ENCODE results near the gene DCST1.

DNA sequence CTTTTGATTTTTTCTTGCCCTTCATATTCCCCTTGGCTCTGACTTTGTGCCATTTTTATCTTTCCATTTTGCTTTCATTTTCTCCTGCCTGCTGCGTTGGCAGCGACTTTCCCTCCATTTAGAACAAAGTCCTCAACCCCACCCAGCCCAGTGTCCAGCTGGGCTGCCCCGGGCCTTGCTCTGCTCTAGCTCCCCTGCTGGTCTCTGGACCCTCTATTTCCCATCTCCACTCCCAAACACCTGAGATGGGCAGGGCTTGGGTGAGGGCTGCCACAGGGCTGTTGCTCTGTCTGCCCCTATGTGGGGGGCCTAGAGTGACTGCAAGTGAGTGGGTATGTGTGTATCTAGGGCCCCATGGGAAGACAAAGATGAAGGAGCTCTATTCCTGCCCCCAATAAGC lies 10.2 kb downstream of the DCST1 start:
- TF ChIP-seq, protein P1, sequence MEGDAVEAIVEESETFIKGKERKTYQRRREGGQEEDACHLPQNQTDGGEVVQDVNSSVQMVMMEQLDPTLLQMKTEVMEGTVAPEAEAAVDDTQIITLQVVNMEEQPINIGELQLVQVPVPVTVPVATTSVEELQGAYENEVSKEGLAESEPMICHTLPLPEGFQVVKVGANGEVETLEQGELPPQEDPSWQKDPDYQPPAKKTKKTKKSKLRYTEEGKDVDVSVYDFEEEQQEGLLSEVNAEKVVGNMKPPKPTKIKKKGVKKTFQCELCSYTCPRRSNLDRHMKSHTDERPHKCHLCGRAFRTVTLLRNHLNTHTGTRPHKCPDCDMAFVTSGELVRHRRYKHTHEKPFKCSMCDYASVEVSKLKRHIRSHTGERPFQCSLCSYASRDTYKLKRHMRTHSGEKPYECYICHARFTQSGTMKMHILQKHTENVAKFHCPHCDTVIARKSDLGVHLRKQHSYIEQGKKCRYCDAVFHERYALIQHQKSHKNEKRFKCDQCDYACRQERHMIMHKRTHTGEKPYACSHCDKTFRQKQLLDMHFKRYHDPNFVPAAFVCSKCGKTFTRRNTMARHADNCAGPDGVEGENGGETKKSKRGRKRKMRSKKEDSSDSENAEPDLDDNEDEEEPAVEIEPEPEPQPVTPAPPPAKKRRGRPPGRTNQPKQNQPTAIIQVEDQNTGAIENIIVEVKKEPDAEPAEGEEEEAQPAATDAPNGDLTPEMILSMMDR (IDR thresholded peaks at IDR 0.05): no peak
- no peak for TF ChIP-seq POLR2AphosphoS5 (IDR thresholded peaks at IDR 0.05)

Measured in esophagus muscularis mucosa (tissue), 3 donors.